Gastroesophageal sphincter (tissue), 3 donors: ENCODE results near the gene PSMD5.

ENCODE experiments used
- EP300 ChIP-seq: sonication (generic); formaldehyde crosslinking; IDR thresholded peaks from one replicate; pipeline ENCODE4 v1.6.1; 2017; ENCODE audit warnings: antibody characterized with exemption, mild to moderate bottlenecking
- POLR2A ChIP-seq, 2 donors: fragments of 450-650 bp; IDR thresholded peaks; one replicate each; pipeline ENCODE4 v1.6.1; 2017; ENCODE audit warnings: antibody characterized with exemption in 2 of 2, mild to moderate bottlenecking in 2 of 2, moderate library complexity in 1 of 2
- POLR2AphosphoS5 ChIP-seq: sonication (generic); formaldehyde crosslinking; IDR thresholded peaks from one replicate; pipeline ENCODE4 v1.6.1; 2017; ENCODE audit warnings: antibody characterized with exemption
- TF ChIP-seq, protein P1 (sequence below), 4 experiments: fragments of 200-600 bp in 2 of 4; fragments of 450-650 bp in 2 of 4; sonication (generic) in 1 of 4; IDR thresholded peaks; one replicate each; pipeline ENCODE4 v1.5.1; 2017 to 2019; ENCODE audit warnings: antibody characterized with exemption in 4 of 4, mild to moderate bottlenecking in 2 of 4, moderate library complexity in 2 of 4

DNA sequence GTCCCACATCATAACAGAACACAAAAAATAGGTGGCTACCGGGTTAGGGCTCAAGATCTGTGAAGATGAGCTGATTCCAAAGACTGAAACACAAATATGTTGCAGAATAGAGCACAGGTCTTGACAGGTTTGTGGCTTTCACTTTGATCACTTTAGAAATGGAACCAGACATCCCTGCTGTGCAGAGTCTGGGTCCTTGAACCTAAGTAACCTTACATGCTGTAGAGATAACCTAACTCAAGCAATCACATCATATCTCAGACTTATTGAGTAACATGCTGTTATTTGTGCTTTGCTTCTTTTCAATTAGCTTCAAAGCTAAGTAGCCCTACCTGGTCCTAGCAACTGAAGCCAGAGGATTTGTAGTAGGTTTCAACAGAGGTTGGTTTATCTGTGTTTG is 73.8 kb downstream of the PSMD5 start:
- TF ChIP-seq POLR2A (IDR thresholded peaks at IDR 0.05) (no peak), EP300 (no peak), POLR2AphosphoS5 (no peak)
- TF ChIP-seq, protein P1, sequence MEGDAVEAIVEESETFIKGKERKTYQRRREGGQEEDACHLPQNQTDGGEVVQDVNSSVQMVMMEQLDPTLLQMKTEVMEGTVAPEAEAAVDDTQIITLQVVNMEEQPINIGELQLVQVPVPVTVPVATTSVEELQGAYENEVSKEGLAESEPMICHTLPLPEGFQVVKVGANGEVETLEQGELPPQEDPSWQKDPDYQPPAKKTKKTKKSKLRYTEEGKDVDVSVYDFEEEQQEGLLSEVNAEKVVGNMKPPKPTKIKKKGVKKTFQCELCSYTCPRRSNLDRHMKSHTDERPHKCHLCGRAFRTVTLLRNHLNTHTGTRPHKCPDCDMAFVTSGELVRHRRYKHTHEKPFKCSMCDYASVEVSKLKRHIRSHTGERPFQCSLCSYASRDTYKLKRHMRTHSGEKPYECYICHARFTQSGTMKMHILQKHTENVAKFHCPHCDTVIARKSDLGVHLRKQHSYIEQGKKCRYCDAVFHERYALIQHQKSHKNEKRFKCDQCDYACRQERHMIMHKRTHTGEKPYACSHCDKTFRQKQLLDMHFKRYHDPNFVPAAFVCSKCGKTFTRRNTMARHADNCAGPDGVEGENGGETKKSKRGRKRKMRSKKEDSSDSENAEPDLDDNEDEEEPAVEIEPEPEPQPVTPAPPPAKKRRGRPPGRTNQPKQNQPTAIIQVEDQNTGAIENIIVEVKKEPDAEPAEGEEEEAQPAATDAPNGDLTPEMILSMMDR (IDR thresholded peaks at IDR 0.05): no peak
